PC-9 (cell line): Measurements from ENCODE around the gene TRAT1.
A peak's percentile ranks its signal among the peaks of the same experiment; 100 is the strongest.

Experiments used
- EZH2 ChIP-seq: fragments of 200-600 bp; sonication (generic); IDR thresholded peaks from 2 replicates; pipeline ENCODE4 v1.8.0; 2017; ENCODE audit warnings: antibody characterized with exemption, low read depth
- TF ChIP-seq, protein P1 (sequence below): fragments of 200-600 bp; sonication (generic); conservative IDR thresholded peaks from 2 replicates; pipeline ENCODE4 v1.6.1; 2017; ENCODE audit warnings: mixed run types, antibody characterized with exemption, mild to moderate bottlenecking, moderate library complexity

- TF ChIP-seq, protein P1, sequence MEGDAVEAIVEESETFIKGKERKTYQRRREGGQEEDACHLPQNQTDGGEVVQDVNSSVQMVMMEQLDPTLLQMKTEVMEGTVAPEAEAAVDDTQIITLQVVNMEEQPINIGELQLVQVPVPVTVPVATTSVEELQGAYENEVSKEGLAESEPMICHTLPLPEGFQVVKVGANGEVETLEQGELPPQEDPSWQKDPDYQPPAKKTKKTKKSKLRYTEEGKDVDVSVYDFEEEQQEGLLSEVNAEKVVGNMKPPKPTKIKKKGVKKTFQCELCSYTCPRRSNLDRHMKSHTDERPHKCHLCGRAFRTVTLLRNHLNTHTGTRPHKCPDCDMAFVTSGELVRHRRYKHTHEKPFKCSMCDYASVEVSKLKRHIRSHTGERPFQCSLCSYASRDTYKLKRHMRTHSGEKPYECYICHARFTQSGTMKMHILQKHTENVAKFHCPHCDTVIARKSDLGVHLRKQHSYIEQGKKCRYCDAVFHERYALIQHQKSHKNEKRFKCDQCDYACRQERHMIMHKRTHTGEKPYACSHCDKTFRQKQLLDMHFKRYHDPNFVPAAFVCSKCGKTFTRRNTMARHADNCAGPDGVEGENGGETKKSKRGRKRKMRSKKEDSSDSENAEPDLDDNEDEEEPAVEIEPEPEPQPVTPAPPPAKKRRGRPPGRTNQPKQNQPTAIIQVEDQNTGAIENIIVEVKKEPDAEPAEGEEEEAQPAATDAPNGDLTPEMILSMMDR, result peak; percentile 71
- TF ChIP-seq EZH2, result no peak
Observed at GRCh38 chr3:108879915-108880314, 57.3 kb downstream of the TRAT1 start.
